ENCODE results near the gene PDZD7. TPM values are rescaled to one million over a fixed set of nuclear protein-coding genes. Genes with fewer than 3 reads are reported as not detected.

Gene PDZD7
- total RNA-seq, 1 experiment from 2014 or later = 6.1 TPM

DNA sequence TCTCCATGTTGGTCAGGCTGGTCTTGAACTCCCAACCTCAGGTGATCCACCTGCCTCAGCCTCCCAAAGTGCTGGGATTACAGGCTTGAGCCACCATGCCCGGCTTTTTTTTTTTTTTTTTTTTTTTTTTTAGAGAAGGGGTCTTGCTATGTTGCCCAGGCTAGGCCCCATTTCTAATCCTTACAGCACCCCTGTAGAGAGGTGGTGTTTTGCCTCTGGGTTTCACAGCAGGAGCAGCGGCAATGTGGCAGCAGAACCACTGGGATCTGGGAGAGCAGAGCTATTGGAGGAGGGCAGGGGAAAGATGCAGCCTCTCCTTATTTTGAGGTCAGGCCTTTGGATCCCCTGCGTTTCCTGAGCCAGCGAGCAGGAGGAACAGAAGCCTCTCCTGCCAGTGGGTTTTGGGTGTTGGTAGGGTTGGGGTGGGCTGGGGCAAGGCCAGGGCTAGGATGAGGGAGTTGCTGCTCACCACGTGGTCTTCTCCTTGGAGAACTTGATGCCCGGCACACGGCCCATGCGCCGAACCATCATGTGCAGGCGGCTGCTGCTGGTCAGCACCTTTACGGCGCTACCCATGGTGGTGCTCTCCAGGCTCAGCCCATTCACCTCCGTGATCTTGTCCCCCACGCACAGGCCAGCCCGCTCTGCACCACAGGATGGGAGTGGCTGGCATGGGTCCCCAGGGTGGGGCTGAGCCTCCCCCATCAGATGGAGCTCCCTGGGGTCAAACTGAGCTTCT, 7.8 kb downstream of the PDZD7 start (continued):
- TF ChIP-seq, protein P1, sequence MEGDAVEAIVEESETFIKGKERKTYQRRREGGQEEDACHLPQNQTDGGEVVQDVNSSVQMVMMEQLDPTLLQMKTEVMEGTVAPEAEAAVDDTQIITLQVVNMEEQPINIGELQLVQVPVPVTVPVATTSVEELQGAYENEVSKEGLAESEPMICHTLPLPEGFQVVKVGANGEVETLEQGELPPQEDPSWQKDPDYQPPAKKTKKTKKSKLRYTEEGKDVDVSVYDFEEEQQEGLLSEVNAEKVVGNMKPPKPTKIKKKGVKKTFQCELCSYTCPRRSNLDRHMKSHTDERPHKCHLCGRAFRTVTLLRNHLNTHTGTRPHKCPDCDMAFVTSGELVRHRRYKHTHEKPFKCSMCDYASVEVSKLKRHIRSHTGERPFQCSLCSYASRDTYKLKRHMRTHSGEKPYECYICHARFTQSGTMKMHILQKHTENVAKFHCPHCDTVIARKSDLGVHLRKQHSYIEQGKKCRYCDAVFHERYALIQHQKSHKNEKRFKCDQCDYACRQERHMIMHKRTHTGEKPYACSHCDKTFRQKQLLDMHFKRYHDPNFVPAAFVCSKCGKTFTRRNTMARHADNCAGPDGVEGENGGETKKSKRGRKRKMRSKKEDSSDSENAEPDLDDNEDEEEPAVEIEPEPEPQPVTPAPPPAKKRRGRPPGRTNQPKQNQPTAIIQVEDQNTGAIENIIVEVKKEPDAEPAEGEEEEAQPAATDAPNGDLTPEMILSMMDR (IDR thresholded peaks at IDR 0.05 in 2 of 3, conservative IDR thresholded peaks at IDR 0.05 in 1 of 3; ENCODE audit: borderline replicate concordance in 1 of 3, insufficient read depth in 1 of 3, low read depth in 2 of 3, low read length in 2 of 3) = no peak
- TF ChIP-seq MAX (IDR thresholded peaks at IDR 0.05) (no peak), CBX3 (IDR thresholded peaks at IDR 0.05; ENCODE audit: low read depth) (no peak)

- H3K79me2 ChIP-seq (ENCODE audit: insufficient read depth, low read length) = no peaks in the 10 kb centered on the region
- no peaks in the 10 kb centered on the region for H4K20me1 ChIP-seq (ENCODE audit: insufficient read depth)
- H3K9me2 ChIP-seq (ENCODE audit: insufficient read depth) = no peaks in the 10 kb centered on the region
- intact Hi-C loops (cut with micrococcal nuclease) = no loop called here
- POLR2A ChIA-PET = interaction anchor here (0.6 to 0.7 kb wide), 2 partner anchors 25 to 649 kb away, joined by 3 read pairs; no protein-coding TSS in a partner anchor
- H3K4me1 ChIP-seq (ENCODE audit: control insufficient read depth in 1 of 2, insufficient read depth in 2 of 2, low read length in 2 of 2) = peaks cover 3 to 17% of the 10 kb centered on the region in 2 experiments; a peak in 3 of 4 replicates
- CTCF ChIA-PET = no interaction called here
- BruUV-seq (replicated peaks) = no TSS peak
- RAD21 ChIA-PET (ENCODE audit: low non-redundant PET in 1 of 2, low total read pairs in 2 of 2, uncharacterized antibody in 2 of 2, unreplicated experiment in 2 of 2) = no interaction called here
- no peaks in the 10 kb centered on the region for H3K27me3 ChIP-seq (ENCODE audit: insufficient read depth, low read length)
- no peak overlapping the region for H3K27ac ChIP-seq (ENCODE audit: low read depth, low read length)
- H3K4me3 ChIP-seq (replicated peaks in 1 of 2; ENCODE audit: low read depth in 1 of 2, low read length in 2 of 2) = no peak overlapping the region
- ATAC-seq = no peak
- H3K36me3 ChIP-seq (ENCODE audit: control insufficient read depth in 1 of 2, insufficient read depth in 2 of 2, low read length in 2 of 2) = no peaks in the 10 kb centered on the region
- no peaks in the 10 kb centered on the region for H3K9me3 ChIP-seq (ENCODE audit: control insufficient read depth in 1 of 2, insufficient read depth in 1 of 2, low read depth in 1 of 2, low read length in 2 of 2)
- DNase-seq (ENCODE audit: low read depth, low spot score) = no peak
- H3K4me2 ChIP-seq (ENCODE audit: low read length) = no peak overlapping the region
- no peak overlapping the region for H2AFZ ChIP-seq (ENCODE audit: low read depth, low read length, poor library complexity, severe bottlenecking)
- no peak overlapping the region for H3K9ac ChIP-seq (ENCODE audit: low read length)
- TF ChIP-seq RAD21 (IDR thresholded peaks at IDR 0.05; ENCODE audit: low read depth) = no peak
- no peak for TF ChIP-seq EZH2 (IDR thresholded peaks at IDR 0.05)
- TF ChIP-seq SP1 (IDR thresholded peaks at IDR 0.05; ENCODE audit: low read depth) = no peak
- TF ChIP-seq ELF1 (IDR thresholded peaks at IDR 0.05; ENCODE audit: borderline replicate concordance, low read depth) = no peak
- no peak for TF ChIP-seq JUND (IDR thresholded peaks at IDR 0.05)
- no peak for TF ChIP-seq ZFX (IDR thresholded peaks at IDR 0.05)
- TF ChIP-seq TCF7L2 (IDR thresholded peaks at IDR 0.05; ENCODE audit: borderline replicate concordance, extremely low read depth, insufficient read depth, insufficient read length) = no peak
- no peak for TF ChIP-seq ZBTB33 (IDR thresholded peaks at IDR 0.05; ENCODE audit: extremely low read depth, insufficient replicate concordance, low read length)
- TF ChIP-seq EZH2phosphoT487 (IDR thresholded peaks at IDR 0.05; ENCODE audit: borderline replicate concordance) = no peak
- TF ChIP-seq REST (IDR thresholded peaks at IDR 0.05; ENCODE audit: low read depth) = no peak
- TF ChIP-seq SRF (IDR thresholded peaks at IDR 0.05; ENCODE audit: low read depth) = no peak
- no peak for TF ChIP-seq POLR2AphosphoS5 (IDR thresholded peaks at IDR 0.05; ENCODE audit: low read depth, low read length)
- no peak for TF ChIP-seq CBX3 (IDR thresholded peaks at IDR 0.05; ENCODE audit: low read depth)
- no peak for TF ChIP-seq POLR2A (IDR thresholded peaks at IDR 0.05; ENCODE audit: borderline replicate concordance, extremely low read depth, insufficient read depth, insufficient read length)
- TF ChIP-seq FOSL1 (IDR thresholded peaks at IDR 0.05; ENCODE audit: low read depth) = no peak
Measured at GRCh38 chr10:101021692-101022251, 9.2 kb downstream of the PDZD7 start.
